Measurements from ENCODE around the gene SYS1.

Gene SYS1

GRCh38 chr20:45363611-45364492, 896 bp downstream of the SYS1 start:
- ATAC-seq, result no peak
- no peak for TF ChIP-seq TCF4 (CRISPR knock-in tag; IDR thresholded peaks at IDR 0.05; ENCODE audit: borderline replicate concordance)

GRCh38 chr20:45365444-45365970, 2.6 kb downstream of the SYS1 start:
- no peak for ATAC-seq
- TF ChIP-seq ISL1 (CRISPR knock-in tag; IDR thresholded peaks at IDR 0.05) (no peak), CREB5 (CRISPR knock-in tag; IDR thresholded peaks at IDR 0.05; ENCODE audit: low read depth) (no peak), ZFP3 (CRISPR knock-in tag; IDR thresholded peaks at IDR 0.05) (no peak), RARB (CRISPR knock-in tag; IDR thresholded peaks at IDR 0.05) (no peak), ZFP30 (CRISPR knock-in tag; IDR thresholded peaks at IDR 0.05) (no peak), BACH2 (CRISPR knock-in tag; IDR thresholded peaks at IDR 0.05; ENCODE audit: borderline replicate concordance) (no peak), ZC3H10 (CRISPR knock-in tag; IDR thresholded peaks at IDR 0.05) (no peak), PPARA (CRISPR knock-in tag; IDR thresholded peaks at IDR 0.05; ENCODE audit: borderline replicate concordance) (no peak), TOX (CRISPR knock-in tag; IDR thresholded peaks at IDR 0.05; ENCODE audit: borderline replicate concordance) (no peak), OSR1 (CRISPR knock-in tag; IDR thresholded peaks at IDR 0.05) (no peak), TCF4 (CRISPR knock-in tag; IDR thresholded peaks at IDR 0.05; ENCODE audit: borderline replicate concordance) (no peak)

GRCh38 chr20:45366192-45366591, 3.2 kb downstream of the SYS1 start:
- no peak for TF ChIP-seq TOX (CRISPR knock-in tag; IDR thresholded peaks at IDR 0.05; ENCODE audit: borderline replicate concordance)
- no peak for TF ChIP-seq POU6F1 (CRISPR knock-in tag; IDR thresholded peaks at IDR 0.05; ENCODE audit: borderline replicate concordance, low read depth)
- no peak for TF ChIP-seq GLIS3 (CRISPR knock-in tag; IDR thresholded peaks at IDR 0.05)
- TF ChIP-seq ZNF565 (CRISPR knock-in tag; conservative IDR thresholded peaks at IDR 0.05; ENCODE audit: low read depth), result no peak
- no peak for TF ChIP-seq ZNF8 (CRISPR knock-in tag; IDR thresholded peaks at IDR 0.05)
- TF ChIP-seq ZFP3 (CRISPR knock-in tag; IDR thresholded peaks at IDR 0.05), result no peak
- TF ChIP-seq TSHZ2 (CRISPR knock-in tag; IDR thresholded peaks at IDR 0.05), result no peak
- TF ChIP-seq BACH2 (CRISPR knock-in tag; IDR thresholded peaks at IDR 0.05; ENCODE audit: borderline replicate concordance), result no peak
- TF ChIP-seq TCF4 (CRISPR knock-in tag; IDR thresholded peaks at IDR 0.05; ENCODE audit: borderline replicate concordance), result no peak
- TF ChIP-seq CSRNP3 (CRISPR knock-in tag; IDR thresholded peaks at IDR 0.05), result no peak
- TF ChIP-seq ISL1 (CRISPR knock-in tag; IDR thresholded peaks at IDR 0.05), result no peak
- no peak for TF ChIP-seq PPARA (CRISPR knock-in tag; IDR thresholded peaks at IDR 0.05; ENCODE audit: borderline replicate concordance)
- no peak for ATAC-seq

GRCh38 chr20:45366631-45367030, 3.7 kb downstream of the SYS1 start:
- no peak for ATAC-seq

More at GRCh38 chr20:45366631-45367030, 3.7 kb downstream of the SYS1 start:
- TF ChIP-seq TOX (CRISPR knock-in tag; IDR thresholded peaks at IDR 0.05; ENCODE audit: borderline replicate concordance) (no peak), ZNF565 (CRISPR knock-in tag; conservative IDR thresholded peaks at IDR 0.05; ENCODE audit: low read depth) (no peak), CSRNP3 (CRISPR knock-in tag; IDR thresholded peaks at IDR 0.05) (no peak), CREB5 (CRISPR knock-in tag; IDR thresholded peaks at IDR 0.05; ENCODE audit: low read depth) (no peak), TSHZ2 (CRISPR knock-in tag; IDR thresholded peaks at IDR 0.05) (no peak), ESRRG (CRISPR knock-in tag; IDR thresholded peaks at IDR 0.05) (no peak), OSR1 (CRISPR knock-in tag; IDR thresholded peaks at IDR 0.05) (no peak)

All from SK-N-SH treated with all-trans-retinoic acid at 6 μM for 48 hours (cell line).